Progenitor cell of endocrine pancreas (in vitro differentiated cells): Measurements from ENCODE around the gene ZFAND3. TPM values are rescaled to one million over a fixed set of nuclear protein-coding genes. Genes with fewer than 3 reads are reported as not detected.
A peak's percentile ranks its signal among the peaks of the same experiment; 100 is the strongest.
"Not testable (repeated sequence)": the region's sequence is repeated elsewhere in the genome, so short reads cannot be mapped to it uniquely, and the experiment has no call there.

Experiments
- DNase-seq: peaks from one replicate; pipeline ENCODE4 v3.0.0; 2021; ENCODE audit warnings: low spot score; ENCODE audit not compliant: unreplicated experiment
- H3K27ac Mint-ChIP-seq: 2 replicates; pipeline ENCODE4 v1.8.0; 2021; ENCODE audit warnings: mild to moderate bottlenecking, moderate library complexity, mixed read lengths
- H3K27me3 Mint-ChIP-seq: 2 replicates; pipeline ENCODE4 v1.8.0; 2021; ENCODE audit warnings: mixed read lengths
- H3K36me3 Mint-ChIP-seq: 2 replicates; pipeline ENCODE4 v1.8.0; 2022; ENCODE audit warnings: mixed read lengths; ENCODE audit not compliant: insufficient read depth
- H3K4me1 Mint-ChIP-seq: 2 replicates; pipeline ENCODE4 v1.8.0; 2021; ENCODE audit warnings: low read depth, mixed read lengths
- H3K4me3 Mint-ChIP-seq: 2 replicates; pipeline ENCODE4 v1.8.0; 2021; ENCODE audit warnings: low read depth, mild to moderate bottlenecking, moderate library complexity, mixed read lengths
- H3K9me3 Mint-ChIP-seq: 2 replicates; pipeline ENCODE4 v1.8.0; 2021; ENCODE audit warnings: low read depth, mixed read lengths
- total RNA-seq: library from RNA; stranded (reverse); gene quantifications from 2 replicates; pipeline ENCODE4 v1.2.1, GENCODE V29; 2021
- TF ChIP-seq, protein P1 (sequence below): fragments of 200-600 bp; sonication (generic); IDR thresholded peaks from one replicate; pipeline ENCODE4 v1.5.0; 2021; ENCODE audit warnings: antibody characterized with exemption, mild to moderate bottlenecking; ENCODE audit not compliant: unreplicated experiment

ZFAND3 gene
- total RNA-seq, 1 donor from 2014 or later = 102 TPM

DNA sequence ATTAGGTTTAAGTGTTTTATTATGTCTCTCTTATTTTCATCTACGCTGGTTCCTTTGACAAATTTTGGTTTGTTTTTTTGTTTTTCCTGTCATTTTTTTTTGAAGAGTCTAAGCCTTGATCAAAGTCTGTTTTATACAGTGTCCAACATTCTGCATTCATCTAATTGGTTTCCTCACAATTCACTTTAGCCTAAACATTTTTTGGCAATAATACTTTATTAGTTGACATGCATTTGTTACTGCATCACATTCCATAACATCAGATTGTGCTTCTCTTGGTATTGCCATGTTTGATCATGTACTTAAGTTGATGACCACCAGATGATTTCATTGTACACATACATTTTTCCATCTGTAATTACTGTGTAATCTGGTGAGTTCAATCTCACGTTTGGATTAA lies 173.2 kb downstream of the ZFAND3 start:
- Mint-ChIP-seq H3K9me3 (peaks cover 2% of the 10 kb centered on the region), H3K27ac (no peak overlapping the region), H3K27me3 (no peaks in the 10 kb centered on the region), H3K36me3 (no peaks in the 10 kb centered on the region), H3K4me1 (peaks cover 23% of the 10 kb centered on the region), H3K4me3 (no peak overlapping the region)
- TF ChIP-seq, protein P1, sequence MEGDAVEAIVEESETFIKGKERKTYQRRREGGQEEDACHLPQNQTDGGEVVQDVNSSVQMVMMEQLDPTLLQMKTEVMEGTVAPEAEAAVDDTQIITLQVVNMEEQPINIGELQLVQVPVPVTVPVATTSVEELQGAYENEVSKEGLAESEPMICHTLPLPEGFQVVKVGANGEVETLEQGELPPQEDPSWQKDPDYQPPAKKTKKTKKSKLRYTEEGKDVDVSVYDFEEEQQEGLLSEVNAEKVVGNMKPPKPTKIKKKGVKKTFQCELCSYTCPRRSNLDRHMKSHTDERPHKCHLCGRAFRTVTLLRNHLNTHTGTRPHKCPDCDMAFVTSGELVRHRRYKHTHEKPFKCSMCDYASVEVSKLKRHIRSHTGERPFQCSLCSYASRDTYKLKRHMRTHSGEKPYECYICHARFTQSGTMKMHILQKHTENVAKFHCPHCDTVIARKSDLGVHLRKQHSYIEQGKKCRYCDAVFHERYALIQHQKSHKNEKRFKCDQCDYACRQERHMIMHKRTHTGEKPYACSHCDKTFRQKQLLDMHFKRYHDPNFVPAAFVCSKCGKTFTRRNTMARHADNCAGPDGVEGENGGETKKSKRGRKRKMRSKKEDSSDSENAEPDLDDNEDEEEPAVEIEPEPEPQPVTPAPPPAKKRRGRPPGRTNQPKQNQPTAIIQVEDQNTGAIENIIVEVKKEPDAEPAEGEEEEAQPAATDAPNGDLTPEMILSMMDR = no peak
- DNase-seq = no peak

DNA sequence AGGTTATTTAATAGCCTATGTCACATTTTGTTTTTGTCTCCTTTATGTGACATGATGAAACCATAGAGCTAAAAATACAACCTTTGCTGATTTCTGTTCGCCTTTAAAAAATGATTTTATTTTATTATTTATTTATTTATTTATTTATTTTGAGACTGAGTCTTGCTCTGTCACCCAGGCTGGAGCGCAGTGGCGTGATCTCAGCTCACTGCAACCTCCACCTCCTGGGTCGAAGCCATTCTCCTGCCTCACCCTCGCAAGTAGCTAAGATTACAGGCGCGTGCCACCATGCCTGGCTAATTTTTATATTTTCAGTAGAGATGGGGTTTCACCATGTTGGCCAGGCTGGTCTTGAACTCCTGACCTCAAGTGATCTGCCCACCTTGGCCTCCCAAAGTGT lies 173.7 kb downstream of the ZFAND3 start:
- H3K36me3 Mint-ChIP-seq, H3K27me3 Mint-ChIP-seq, H3K4me3 Mint-ChIP-seq, DNase-seq, H3K27ac Mint-ChIP-seq, H3K9me3 Mint-ChIP-seq: not testable (repeated sequence)
- H3K4me1 Mint-ChIP-seq = peaks cover 20% of the 10 kb centered on the region

DNA sequence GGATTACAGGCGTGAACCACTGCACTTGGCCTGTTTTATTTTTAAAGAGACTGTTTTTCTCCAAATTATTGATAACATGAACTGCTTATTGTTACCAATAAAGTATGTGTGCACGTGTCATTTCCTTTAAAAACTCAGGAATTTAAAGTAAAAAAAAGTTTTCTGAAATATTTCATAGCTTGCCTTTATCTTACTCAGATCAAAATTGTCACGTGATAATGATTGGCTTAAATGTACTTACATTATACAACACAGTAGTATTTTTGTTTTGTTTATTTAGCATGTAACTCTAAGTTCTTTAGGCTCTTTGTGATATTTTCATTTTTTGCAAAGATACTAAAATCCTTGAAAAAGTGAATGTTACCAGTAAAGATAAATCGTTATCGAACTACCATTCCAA lies 174.1 kb downstream of the ZFAND3 start:
- Mint-ChIP-seq H3K27me3 (no peaks in the 10 kb centered on the region), H3K36me3 (no peaks in the 10 kb centered on the region), H3K4me3 (no peak overlapping the region), H3K9me3 (peaks cover 7% of the 10 kb centered on the region), H3K4me1 (peaks cover 16% of the 10 kb centered on the region), H3K27ac (peak overlapping the region; percentile 10)
- TF ChIP-seq, protein P1 = no peak
- no peak for DNase-seq

DNA sequence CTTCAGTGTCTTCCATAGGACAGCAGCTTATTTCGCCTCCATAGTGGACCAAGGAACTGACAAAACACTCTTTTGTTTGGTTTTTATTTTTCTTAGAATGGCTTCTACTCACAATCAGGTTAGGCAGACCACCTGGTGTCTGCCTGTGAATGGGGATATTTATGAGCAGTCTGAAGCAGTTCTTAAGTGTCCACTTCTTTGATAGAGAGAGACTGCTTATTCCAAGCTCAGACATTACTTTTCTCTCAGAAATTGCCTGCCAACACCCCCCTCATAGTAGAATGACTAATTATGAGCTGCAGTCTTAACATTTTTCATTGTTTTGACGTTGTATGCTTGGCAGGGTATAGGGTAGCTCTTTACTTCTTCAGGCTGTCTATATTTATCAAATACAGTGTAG lies 174.7 kb downstream of the ZFAND3 start:
- TF ChIP-seq, protein P1 = no peak
- H3K27me3 Mint-ChIP-seq = no peaks in the 10 kb centered on the region
- peaks cover 12% of the 10 kb centered on the region for H3K4me1 Mint-ChIP-seq
- no peak overlapping the region for H3K4me3 Mint-ChIP-seq
- peak overlapping the region; percentile 10 for H3K27ac Mint-ChIP-seq
- H3K36me3 Mint-ChIP-seq = no peaks in the 10 kb centered on the region
- no peak for DNase-seq
- peaks cover 7% of the 10 kb centered on the region for H3K9me3 Mint-ChIP-seq

DNA sequence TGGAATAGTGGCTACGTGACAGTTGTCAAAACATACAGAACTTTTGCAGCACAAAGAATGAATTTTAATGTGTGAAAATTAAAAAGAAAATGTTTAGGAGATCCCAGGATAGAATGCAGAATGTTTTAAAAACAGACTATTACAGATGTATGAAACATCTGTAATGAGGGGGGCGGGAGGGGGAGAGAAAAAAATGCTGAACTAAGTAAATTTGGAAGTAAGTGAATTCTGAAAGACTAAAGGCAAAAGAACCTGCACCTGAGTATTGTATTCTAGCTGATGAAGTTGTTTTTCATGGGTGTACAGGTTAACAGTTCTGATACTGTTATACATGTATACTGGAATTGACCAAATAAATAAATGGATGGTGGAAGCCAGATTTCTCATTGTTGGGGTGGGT lies 178.8 kb downstream of the ZFAND3 start:
- H3K9me3 Mint-ChIP-seq = peaks cover 10% of the 10 kb centered on the region
- no peak for DNase-seq
- no peaks in the 10 kb centered on the region for H3K27me3 Mint-ChIP-seq
- TF ChIP-seq, protein P1 = no peak
- no peaks in the 10 kb centered on the region for H3K36me3 Mint-ChIP-seq
- no peak overlapping the region for H3K4me3 Mint-ChIP-seq
- peak overlapping the region; percentile 40 for H3K27ac Mint-ChIP-seq
- peaks cover 2% of the 10 kb centered on the region for H3K4me1 Mint-ChIP-seq

DNA sequence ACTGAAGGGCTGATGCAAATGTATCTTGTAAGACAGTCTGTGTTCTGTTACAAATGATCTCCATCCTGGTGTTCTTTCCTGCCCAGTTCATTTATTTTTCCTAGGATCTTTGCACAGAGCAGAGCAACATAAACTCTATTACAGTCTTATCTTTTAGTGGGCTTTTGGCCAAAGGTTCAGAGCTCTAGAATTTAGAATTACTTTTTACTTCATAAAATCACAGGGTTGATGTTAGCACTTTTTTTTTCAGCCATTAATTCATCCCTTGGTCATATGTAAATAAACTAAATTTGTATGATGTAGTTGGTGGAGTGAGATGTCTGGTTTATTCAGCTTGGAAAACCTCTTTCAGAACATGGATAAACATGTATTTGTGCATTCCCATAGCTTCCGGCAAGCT lies 181.9 kb downstream of the ZFAND3 start:
- Mint-ChIP-seq H3K27ac (no peak overlapping the region), H3K27me3 (no peaks in the 10 kb centered on the region), H3K4me3 (no peak overlapping the region), H3K36me3 (no peaks in the 10 kb centered on the region), H3K9me3 (peaks cover 10% of the 10 kb centered on the region), H3K4me1 (no peaks in the 10 kb centered on the region)
- no peak for DNase-seq
- TF ChIP-seq, protein P1 = no peak
